GM12875 (cell line): ENCODE measurements around the gene PCDHGB7.
"Not testable (repeated sequence)": the region's sequence is repeated elsewhere in the genome, so short reads cannot be mapped to it uniquely, and the experiment has no call there.

Experiments used
- H3K4me3 ChIP-seq: one replicate; pipeline ENCODE4 v1.5.1; 2011; ENCODE audit warnings: low read depth, low read length, control low read depth
- TF ChIP-seq, protein P1 (sequence below): IDR thresholded peaks from 2 replicates; pipeline ENCODE4 v1.5.1; 2011; ENCODE audit warnings: low read depth, mild to moderate bottlenecking, control low read depth, inconsistent platforms, low read length, moderate library complexity, borderline replicate concordance; ENCODE audit not compliant: insufficient read depth

The PCDHGB7 gene

GRCh38 chr5:141417494-141418172, at the start of gene PCDHGB7:
PCDHGB7 (plus strand) TSS chr5:141417677; CDS start chr5:141417860, 183 bp downstream.
- TF ChIP-seq, protein P1, sequence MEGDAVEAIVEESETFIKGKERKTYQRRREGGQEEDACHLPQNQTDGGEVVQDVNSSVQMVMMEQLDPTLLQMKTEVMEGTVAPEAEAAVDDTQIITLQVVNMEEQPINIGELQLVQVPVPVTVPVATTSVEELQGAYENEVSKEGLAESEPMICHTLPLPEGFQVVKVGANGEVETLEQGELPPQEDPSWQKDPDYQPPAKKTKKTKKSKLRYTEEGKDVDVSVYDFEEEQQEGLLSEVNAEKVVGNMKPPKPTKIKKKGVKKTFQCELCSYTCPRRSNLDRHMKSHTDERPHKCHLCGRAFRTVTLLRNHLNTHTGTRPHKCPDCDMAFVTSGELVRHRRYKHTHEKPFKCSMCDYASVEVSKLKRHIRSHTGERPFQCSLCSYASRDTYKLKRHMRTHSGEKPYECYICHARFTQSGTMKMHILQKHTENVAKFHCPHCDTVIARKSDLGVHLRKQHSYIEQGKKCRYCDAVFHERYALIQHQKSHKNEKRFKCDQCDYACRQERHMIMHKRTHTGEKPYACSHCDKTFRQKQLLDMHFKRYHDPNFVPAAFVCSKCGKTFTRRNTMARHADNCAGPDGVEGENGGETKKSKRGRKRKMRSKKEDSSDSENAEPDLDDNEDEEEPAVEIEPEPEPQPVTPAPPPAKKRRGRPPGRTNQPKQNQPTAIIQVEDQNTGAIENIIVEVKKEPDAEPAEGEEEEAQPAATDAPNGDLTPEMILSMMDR: peak; percentile 82
- peak within 1 kb of the TSS; percentile 61 for H3K4me3 ChIP-seq

DNA sequence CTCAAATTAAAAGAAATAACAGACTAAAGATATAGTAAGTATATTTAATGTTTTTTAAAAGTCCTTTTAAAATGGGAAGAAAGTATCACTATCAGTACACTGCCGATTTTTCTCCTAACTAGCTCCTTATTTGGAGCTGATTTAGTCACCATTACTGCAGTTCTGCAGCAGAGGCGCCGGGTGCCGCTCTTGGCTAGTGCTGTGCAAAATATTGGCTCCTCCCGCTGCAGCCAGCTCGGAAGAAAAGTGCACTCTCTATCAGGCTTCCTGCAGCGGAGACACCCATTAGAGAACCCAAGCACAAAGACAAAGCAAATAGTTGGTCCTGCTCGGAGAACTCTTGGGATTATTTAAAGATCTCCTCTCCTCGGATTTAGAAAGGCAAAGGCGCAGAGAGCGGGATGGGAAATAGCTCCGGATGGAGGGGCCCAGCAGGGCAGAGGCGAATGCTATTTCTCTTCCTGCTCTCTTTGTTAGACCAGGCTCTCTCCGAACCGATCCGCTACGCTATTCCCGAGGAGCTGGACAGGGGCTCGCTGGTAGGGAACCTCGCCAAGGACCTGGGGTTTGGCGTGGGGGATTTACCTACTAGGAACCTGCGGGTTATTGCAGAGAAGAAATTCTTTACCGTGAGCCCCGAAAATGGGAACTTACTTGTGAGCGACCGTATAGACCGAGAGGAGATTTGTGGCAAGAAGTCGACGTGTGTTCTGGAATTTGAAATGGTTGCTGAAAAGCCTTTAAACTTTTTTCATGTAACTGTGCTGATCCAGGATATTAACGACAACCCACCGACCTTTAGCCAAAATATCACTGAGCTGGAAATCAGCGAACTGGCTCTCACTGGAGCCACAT, 47.3 kb upstream of the PCDHGB7 start, which contains the start of gene PCDHGB3:
Gene PCDHGB3, plus strand, starts transcription at position 249 of the 855 bp plus-strand sequence. Its CDS starts 153 bp downstream, at position 402.
- H3K4me3 ChIP-seq: no peak within 1 kb of the TSS
- TF ChIP-seq, protein P1: peak; percentile 31; the same call in 1 of the 2 replicates

DNA sequence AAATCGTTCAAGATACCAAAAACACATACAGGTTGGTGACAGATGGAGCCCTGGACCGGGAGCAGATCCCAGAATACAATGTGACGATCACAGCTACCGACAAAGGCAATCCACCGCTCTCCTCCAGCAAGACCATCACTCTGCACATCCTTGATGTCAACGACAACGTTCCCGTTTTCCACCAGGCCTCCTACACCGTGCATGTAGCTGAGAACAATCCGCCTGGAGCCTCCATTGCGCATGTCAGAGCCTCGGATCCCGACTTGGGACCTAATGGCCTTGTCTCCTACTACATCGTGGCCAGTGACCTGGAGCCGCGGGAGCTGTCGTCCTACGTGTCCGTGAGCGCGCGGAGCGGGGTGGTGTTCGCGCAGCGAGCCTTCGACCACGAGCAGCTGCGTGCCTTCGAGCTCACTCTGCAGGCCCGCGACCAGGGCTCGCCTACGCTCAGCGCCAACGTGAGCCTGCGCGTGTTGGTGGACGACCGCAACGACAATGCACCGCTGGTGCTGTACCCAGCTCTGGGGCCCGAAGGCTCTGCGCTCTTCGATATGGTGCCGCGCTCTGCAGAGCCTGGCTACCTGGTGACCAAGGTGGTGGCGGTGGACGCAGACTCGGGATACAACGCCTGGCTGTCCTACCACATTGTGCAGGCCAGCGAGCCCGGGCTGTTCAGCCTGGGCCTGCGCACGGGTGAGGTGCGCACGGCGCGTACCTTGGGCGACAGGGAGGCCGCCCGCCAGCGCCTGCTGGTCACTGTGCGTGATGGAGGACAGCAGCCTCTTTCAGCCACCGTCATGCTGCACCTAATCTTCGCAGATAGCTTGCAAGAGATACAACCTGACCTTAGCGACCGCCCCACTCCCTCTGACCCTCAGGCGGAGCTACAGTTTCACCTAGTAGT, 45.7 kb upstream of the PCDHGB7 start:
- TF ChIP-seq, protein P1: no peak
- no peak overlapping the region for H3K4me3 ChIP-seq

DNA sequence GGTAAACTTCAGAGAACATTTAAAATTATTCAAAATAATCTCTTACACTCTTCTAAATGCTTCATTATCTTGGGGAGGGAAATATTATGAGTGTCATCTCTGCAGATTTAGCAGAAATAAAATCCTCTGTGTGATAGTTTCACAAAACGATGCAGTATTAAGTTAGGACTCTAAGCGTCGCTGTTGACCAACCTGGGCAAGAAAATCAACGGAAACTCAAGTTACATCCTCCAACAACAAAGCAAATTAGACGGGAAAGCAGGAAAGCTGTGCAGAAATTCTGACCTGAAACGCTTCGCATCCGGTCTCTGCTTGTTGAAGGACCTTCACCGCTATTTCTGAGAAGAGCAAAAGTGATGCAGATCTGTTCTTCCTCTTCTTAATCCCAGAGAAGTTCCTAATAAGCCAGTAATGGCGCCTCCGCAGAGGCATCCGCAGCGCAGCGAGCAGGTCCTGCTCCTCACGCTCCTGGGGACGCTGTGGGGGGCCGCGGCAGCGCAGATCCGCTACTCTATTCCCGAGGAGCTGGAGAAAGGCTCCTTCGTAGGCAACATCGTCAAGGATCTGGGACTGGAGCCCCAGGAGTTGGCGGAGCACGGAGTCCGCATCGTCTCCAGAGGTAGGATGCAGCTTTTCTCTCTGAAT, 43.7 kb upstream of the PCDHGB7 start, which contains the start of gene PCDHGA6:
Gene PCDHGA6, plus strand, starts transcription at position 219 of the 645 bp plus-strand sequence. Its CDS starts 193 bp downstream, at position 412.
- TF ChIP-seq, protein P1: peak; percentile 24; the same call in 1 of the 2 replicates
- H3K4me3 ChIP-seq: no peak within 1 kb of the TSS

GRCh38 chr5:141374627-141375026, 42.9 kb upstream of the PCDHGB7 start:
- H3K4me3 ChIP-seq: no peak overlapping the region
- TF ChIP-seq, protein P1: no peak

DNA sequence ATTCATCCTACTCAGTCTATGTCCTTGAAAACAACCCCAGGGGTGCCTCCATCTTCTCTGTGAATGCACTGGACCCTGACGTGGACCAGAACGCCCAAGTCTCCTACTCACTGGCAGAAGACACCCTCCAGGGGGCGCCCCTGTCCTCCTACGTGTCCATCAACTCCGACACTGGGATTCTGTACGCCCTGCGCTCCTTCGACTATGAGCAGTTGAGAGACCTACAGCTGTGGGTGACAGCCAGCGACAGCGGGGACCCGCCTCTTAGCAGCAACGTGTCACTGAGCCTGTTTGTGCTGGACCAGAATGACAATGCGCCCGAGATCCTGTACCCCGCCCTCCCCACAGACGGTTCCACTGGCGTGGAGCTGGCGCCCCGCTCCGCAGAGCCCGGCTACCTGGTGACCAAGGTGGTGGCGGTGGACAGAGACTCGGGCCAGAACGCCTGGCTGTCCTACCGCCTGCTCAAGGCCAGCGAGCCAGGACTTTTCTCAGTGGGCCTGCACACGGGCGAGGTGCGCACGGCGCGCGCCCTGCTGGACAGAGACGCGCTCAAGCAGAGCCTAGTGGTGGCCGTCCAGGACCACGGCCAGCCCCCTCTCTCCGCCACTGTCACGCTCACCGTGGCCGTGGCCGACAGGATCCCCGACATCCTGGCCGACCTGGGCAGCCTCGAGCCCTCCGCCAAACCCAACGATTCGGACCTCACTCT, 41.9 kb upstream of the PCDHGB7 start:
- not testable (repeated sequence) for H3K4me3 ChIP-seq
